ENCODE data around the gene ADAMTS17.
A peak's percentile ranks its signal among the peaks of the same experiment; 100 is the strongest.
"Not testable (repeated sequence)": the region's sequence is repeated elsewhere in the genome, so short reads cannot be mapped to it uniquely, and the experiment has no call there.

ADAMTS17 gene

GRCh38 chr15:99932676-99933402 is 408.9 kb downstream of the ADAMTS17 start:
- DNase-seq (ENCODE audit: low spot score): no peak

GRCh38 chr15:99931703-99932603 is 409.8 kb downstream of the ADAMTS17 start:
- DNase-seq (ENCODE audit: low spot score): no peak

GRCh38 chr15:99930696-99931095 is 411.1 kb downstream of the ADAMTS17 start:
- DNase-seq (ENCODE audit: low spot score): no peak

- no peak for DNase-seq (ENCODE audit: low spot score)
Observed at GRCh38 chr15:99929266-99929665, 412.5 kb downstream of the ADAMTS17 start.

GRCh38 chr15:99928429-99928981 is 413.3 kb downstream of the ADAMTS17 start:
- DNase-seq (ENCODE audit: low spot score): peak; percentile 71

GRCh38 chr15:99926532-99926931 is 415.2 kb downstream of the ADAMTS17 start:
- not testable (repeated sequence) for DNase-seq (ENCODE audit: low spot score)

GRCh38 chr15:99925661-99926461 is 415.9 kb downstream of the ADAMTS17 start:
- DNase-seq (ENCODE audit: low spot score): no peak

- DNase-seq (ENCODE audit: low spot score): no peak
Observed at GRCh38 chr15:99923711-99924110, 418.1 kb downstream of the ADAMTS17 start.

All from COLO829 (cell line).